ENCODE measurements around the gene LSAMP.
A peak's percentile ranks its signal among the peaks of the same experiment; 100 is the strongest.
"Not testable (repeated sequence)": the region's sequence is repeated elsewhere in the genome, so short reads cannot be mapped to it uniquely, and the experiment has no call there.

LSAMP gene

DNA sequence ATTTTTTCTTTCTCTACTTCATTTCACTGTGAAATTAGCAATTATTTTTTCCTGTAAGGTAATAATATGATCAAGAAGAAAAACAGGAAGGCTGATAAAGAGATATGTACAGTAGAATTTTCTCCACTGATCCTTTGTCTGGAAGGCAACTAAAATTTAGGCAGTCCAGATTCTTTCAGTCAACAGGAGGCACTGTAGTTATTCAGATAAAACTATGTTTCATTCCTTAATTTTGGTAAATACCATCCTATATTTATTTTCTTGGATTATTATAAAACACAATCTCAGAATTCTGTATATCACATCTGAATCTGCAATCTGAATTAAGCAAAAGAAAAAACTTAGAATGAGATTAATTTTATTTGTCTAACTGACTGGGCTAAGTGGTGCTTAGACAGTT, 343.2 kb downstream of the LSAMP start:
- no peak for DNase-seq (ENCODE audit: low read depth)

DNA sequence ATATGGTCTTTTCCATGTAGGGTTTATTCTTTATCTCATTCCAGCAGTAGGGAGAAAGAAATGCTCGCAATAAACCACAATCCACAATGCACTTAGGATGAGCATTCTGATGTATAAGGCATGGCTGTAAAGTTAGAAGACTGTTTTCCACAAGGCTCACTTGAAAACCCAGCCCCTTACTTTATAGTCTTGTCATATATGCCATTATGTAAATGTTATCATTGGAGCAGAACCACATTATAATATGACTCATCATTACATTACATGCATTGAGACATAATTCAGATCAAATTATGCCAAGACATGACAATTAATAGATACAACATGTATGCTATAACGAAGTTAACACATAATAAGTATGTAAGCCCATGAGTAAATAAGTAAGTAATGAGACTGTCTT, 348.1 kb downstream of the LSAMP start:
- no peak for DNase-seq (ENCODE audit: low read depth)

DNA sequence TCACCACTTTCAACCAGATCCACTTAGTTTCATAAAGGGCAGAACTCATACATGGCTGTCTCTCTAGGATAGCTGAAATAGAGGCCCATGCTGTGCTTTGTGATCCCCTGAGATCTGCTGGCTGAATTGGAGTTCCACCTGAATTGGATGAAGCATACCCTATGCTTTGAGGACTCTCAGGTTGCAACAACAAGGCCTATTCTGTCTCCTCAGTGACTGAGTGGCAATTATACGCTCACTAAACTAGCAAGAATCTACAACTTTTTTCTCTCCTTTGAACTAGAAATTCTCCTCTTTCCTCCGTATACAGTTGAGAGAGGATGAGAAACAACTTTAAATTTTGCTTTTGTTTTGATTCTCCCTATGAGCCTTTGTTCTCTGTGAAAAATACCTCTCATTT, 348.7 kb downstream of the LSAMP start:
- DNase-seq (ENCODE audit: low read depth) = no peak

DNA sequence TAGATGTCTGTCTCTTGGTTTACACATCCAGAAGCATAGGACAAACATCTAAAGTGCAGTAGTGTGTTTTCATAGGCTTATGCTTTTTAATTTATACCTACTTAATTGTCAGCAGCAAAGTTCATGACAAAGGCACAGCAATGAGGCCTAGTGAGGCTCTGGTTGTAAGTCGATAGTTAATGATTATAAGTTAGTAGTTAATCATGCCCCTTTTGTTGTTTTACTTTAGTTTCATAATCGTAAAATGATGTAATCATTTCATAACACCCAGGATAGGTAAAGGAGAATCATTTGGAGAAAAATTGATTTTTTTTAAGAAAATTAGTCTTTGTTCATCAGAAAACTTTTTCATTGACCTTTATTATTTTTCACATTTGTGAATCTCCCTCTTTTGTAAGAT, 351.9 kb downstream of the LSAMP start:
- no peak for DNase-seq (ENCODE audit: low read depth)

DNA sequence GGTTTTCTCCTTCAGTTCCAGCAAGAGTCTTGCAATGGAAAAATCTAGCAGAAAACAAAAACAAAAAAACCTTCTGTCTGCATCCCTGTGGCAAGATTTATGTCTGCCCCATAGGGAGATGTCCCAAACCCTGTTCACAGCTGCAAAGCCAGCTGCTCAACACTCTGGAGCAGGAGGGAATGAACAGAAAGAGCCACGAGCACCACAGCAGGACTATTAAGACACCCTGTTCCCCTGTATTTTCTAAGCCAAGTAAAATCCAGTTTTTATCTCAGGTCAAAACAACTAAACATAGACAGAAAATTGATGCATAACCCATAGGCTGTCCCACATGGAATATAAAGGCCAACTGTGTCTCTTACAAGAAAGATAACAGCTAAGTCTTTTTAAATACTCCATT, 357.9 kb downstream of the LSAMP start:
- DNase-seq (ENCODE audit: low read depth) = no peak

DNA sequence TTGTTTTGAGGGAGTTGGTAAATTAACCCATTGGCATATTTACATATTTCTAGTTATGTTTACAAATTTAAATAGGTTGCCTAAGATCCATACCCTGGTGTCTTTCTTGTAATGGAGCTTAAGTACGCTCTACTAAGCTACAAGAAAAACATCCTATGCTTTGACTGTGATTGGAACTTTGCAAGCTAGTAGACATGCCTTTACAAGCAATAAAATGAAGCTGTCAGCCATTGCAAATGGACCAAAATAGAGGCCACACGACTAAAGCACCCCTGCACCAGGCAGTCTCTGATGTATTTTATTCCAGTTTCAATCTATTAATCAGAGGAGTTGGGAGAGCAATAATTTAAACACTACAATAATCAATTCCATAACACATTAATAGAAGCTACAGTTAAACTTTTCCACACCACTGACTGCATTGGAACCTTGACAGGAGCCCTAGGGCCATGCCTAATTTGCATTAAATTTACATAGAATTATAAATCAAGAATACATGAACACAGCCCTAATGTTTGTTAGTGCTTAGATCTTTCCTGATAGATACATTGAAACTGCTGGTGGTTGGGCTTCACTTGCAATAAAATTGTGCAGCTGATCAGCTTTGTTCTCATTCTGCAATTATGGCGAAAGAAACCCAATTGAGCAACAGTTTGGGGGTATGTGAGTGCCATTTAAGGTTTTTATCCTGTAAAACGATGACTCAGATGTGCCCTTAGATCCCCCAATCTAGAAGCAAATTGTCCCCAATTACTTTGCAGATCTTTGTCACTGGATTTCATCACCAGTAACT, 360.1 kb downstream of the LSAMP start:
- no peak for DNase-seq (ENCODE audit: low read depth)

DNA sequence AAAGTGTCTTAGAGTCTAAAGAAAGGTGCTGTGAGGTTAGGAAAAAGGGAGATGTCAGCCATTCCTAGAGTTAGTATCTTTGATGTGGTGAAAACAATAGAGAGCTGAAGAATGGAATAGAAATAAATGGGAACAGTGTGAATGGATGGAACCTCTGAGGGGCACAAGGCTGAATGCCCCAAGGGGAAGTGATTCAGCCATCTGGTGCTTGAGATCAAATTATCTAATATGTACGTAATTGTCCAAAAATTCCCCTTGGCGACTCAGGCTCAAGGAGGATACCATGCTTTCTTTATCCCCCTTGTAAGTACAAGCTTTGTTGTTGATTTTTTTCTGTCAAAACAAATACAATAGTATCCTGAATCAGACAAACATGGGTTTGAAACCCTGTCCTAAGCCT, 361.6 kb downstream of the LSAMP start:
- no peak for DNase-seq (ENCODE audit: low read depth)

DNA sequence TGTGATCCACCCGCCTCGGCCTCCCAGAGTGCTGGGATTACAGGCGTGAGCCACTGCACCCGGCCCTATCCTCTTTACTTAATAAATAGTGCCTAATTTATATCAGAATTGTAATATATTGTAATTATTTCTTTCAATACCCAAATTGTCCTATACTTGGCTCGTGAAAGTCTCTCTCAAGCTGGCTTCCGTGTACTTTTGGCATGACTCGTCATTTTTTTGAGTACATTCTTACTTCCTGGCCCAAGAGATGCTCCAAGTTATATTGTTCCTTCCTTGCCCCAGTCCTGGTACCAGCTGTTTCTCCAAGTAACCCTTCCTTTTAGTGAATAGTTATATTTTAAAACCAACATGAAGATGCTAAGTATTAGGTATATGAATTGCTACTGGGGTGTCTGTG, 366.7 kb downstream of the LSAMP start:
- DNase-seq (ENCODE audit: low read depth) = no peak

DNA sequence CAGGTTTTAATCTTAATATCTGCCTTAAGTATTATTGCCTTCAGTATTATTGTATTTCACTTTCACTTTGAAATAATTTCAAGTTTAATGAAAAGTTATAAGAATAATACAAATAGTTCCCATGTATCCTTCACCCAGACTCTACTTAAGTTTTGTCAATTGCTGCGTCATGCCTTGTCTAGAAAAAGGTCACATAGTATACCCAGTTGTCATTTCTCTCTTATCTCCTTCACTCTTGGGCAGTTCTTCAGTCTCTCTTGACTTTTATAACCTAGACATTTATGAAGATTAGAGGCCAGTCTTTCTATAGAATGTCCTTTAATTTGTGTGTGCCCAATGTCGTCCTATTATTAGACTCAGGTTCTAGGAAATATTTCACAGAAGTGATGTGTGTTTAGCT, 367.7 kb downstream of the LSAMP start:
- no peak for DNase-seq (ENCODE audit: low read depth)

DNA sequence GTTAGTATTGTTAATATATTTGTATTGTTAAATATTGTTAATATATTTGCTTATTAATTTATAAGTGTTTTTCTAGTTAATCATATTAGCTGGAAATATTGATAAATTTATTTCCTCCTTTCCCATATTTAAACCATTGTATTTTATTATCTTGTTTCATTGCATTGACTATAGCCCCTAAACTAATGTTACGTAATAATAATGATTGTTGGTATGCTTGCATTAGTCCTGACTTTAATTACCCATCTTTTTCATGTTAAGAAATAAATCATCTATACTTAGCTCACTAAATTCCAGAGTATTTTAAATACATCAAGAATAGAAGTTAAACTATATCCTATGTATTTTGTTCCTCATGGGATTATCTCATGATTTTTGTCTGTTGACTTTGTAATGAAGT, 368.2 kb downstream of the LSAMP start:
- no peak for DNase-seq (ENCODE audit: low read depth)

DNA sequence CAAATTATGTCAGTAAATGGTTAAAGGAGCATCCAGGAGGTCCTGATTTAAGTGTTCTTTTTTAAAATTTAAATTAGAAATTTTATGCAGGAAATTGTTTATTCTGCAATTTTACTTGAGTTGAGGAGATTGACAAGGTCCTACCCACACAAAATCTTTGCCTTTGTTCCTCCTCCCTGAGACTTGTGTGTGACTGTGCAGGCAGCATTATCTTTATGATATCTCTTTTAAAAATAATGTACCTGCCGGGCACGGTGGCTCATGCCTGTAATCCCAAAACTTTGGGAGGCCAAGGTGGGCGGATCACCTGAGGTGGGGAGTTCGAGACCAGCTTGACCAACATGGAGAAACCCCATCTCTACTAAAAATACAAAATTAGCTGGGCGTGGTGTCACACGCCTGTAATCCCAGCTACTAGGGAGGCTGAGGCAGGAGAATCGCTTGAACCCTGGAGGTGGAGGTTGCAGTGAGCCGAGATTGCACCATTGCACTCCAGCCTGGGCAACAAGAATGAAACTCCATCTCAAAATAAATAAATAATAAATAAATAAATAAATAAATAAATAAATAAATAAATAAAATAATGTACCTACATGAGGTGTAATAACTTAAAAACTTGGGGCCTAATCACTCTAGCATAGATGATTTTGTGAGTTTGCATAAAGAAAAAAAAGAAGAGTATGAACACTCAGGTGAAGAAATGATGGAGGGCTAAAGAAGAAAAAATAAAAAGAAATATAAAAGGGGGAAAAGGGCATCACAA, 374.6 kb downstream of the LSAMP start:
- DNase-seq (ENCODE audit: low read depth) = not testable (repeated sequence)

DNA sequence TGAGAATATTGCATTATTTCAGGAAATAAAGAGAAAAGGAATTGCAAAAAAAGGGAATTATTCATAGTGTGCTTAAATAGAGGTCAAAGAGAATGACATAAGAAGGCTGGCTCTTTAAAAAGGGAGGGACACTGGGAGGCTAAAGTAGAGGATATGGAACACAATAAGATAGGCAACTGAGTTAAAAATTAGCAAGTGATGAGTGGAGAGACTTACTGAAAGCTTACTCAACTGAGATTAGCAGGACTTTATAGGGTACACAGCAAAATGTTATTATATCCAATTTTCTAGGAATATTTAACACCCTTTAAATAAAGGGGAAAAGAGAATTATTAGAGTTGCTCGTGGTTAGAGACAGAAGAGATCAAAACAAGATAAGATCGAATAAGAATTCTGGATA, 375.2 kb downstream of the LSAMP start:
- DNase-seq (ENCODE audit: low read depth) = no peak

DNA sequence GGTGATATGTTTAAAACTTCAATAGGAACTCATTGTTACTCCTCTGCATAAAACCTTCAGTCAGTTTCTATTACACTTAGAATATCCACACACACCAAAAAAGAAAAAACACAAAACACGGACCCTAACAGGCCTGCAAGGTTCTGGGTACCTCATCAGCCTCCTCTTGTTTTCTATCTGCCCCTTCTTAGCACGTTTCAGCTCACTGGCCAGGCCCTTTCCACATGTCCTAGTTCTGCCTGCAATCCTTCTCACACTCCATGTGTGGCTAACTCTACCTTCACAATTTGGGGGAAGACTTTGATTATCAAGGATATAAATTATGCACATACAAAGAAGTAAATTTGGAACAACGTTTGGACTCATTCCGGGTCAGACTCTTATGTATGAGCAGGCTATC, 376.3 kb downstream of the LSAMP start:
- no peak for DNase-seq (ENCODE audit: low read depth)

DNA sequence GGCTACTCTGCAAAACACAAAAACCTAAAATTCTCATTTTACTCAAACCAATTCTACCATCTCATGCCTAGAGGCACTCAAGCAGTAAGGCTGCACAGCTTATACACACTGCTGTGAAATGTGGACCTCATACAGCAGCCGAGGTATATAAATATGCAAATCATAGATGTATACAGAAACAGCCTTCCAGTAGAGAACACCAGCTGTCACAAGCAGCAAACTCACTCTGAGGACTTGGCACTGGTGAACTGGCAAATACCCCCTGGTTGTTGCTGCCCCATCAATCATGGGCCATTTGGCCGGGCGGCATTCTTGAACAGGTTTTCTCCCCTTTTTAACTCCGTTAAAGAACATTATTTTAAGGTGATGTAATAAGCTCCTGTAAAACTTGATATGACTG, 378.0 kb downstream of the LSAMP start:
- no peak for DNase-seq (ENCODE audit: low read depth)

DNA sequence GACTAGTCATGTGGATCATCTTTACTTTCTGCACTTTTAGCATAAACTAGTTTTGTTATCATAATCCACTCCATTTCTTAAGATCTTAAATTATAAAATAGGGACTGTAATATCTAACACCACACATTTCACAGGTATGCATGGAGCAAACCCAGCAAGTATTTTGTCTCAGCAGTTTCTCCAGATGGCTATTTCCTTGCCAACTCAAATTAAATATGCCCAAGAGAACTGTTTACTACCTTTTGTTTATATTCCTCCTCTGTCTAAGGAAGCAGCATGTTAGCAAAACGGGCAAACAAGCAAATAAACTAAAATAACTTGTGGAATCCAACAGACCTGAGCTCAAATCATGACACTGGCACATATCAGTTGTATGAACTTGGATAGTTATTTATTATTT, 379.8 kb downstream of the LSAMP start:
- no peak for DNase-seq (ENCODE audit: low read depth)

DNA sequence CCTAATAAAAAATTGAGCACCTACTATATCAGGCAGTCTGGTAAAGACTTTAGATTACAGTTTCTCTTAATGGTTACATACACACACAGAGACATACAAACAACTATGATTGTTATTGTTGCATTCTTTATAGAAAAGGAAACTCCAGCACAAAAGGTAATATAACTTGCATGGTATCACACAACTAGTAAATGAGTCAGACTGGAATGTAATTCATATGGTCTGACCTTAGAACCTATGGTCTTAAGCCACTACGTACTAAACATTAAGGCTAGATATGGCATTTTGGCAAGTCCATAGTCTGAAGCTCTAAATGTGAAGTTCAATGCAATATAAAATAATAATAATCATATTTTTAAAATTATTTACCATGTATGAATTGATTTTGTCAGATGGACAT, 380.6 kb downstream of the LSAMP start:
- DNase-seq (ENCODE audit: low read depth) = no peak

DNA sequence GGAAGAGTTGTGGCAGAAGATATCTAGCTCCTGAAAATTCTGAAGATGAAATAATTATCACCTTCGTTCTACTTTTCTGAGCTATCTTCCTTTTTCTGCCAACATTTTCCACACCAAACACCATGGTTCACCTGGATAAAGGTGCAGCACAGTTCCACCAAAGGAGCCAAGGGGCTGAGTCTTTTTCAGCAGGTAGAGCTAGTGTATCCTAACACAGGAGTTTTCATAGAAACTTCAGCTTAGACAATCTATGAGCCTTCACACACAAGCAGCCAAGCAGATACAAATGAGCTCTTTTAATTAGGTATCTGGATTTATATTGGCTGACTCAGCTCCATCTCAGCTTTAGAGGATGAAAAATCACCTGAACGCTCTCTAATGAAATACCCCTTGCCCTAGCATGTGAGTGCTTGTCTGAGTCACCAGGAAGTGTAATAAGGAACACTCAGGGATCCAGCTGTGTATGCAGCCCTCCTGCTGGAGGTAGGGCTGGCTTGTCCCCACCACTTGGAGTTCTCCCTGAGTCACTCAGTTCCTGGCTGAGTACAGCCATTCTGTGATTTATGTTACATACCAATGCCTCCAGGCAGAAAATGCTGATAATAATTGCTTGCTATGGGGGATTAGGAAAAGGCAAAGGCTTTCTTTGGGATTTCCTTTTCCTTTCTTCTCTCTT, 385.7 kb downstream of the LSAMP start:
- DNase-seq (ENCODE audit: low read depth) = peak; percentile 53

DNA sequence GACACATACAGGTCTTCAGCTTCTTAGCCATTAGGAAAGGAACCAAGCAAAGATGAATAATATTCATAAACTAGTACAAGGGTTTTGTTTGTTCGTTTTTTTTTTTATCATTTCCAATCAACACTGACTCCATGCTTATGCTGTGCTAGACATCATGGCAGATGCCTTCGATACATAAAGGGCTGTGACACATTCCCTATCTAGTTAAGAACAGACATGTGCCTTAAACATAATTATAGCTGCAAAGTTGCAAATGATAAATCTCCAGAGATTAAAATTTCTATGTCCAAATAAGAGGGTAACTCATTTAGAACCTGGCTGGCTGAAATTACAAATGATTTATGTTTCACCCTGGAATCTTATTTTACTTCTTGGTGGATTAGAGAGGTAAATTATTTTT, 386.4 kb downstream of the LSAMP start:
- no peak for DNase-seq (ENCODE audit: low read depth)

DNA sequence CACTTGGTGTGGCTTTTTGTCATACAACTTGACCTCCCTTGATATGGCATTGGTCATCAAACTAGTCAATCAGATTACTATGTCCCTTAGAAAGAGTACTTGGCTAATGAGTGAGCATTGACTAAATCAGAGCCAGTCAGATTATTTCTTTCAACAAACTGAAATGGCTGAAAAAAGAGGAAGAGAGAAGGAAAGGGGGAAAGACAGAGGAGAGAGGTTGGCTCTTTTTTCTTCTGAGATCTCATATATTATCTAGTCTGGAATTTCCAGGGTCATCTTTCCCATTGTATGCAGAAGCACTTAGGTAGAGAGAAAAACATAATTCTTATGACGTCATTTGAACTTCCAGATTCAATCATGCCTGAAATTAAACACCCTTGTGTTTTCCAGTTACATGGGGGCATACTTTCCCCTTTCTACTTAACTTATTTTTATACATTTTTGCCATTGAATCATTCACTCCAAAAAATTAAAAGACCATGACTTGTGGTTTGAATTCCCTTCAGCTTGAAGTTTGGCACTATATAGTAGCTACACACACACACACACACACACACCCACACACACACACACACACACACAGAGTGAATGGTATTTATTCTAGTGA, 387.8 kb downstream of the LSAMP start:
- DNase-seq (ENCODE audit: low read depth) = no peak

DNA sequence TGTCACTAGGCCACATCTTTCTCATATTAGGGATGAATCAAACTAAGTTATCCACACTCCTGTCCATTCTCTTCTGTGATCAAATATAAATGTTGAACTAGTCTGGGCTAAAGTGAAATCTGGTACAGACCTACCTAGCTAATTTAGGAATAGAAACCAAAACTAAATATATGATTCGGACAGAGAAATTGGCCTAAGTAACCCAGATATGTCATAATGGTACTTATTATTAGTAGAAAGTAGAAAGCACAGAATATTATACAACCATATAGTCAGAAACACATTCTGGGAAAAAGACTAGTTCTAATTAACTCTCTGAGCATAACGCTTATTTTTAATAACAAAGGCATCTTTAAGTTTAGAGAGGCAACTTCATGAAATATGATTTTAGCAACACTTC, 389.0 kb downstream of the LSAMP start:
- no peak for DNase-seq (ENCODE audit: low read depth)

DNA sequence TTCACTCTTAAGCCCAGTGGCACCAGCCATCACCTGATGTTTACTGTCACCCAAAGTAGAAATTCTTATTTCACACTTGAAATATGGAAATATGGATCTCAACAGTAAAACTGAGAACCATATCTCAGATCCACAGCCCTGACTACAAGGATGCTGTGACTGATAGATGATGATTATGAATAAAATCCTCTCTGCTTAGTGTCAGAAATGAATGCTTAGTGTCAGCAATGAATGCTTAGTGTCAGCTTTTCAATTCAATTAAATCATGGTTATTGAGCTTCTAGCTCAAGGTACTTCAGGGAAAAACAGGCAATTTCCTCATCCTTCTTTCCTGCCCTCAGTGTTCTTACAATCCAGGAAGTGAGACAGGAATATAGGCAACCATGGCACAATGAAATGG, 392.3 kb downstream of the LSAMP start:
- DNase-seq (ENCODE audit: low read depth) = no peak

DNA sequence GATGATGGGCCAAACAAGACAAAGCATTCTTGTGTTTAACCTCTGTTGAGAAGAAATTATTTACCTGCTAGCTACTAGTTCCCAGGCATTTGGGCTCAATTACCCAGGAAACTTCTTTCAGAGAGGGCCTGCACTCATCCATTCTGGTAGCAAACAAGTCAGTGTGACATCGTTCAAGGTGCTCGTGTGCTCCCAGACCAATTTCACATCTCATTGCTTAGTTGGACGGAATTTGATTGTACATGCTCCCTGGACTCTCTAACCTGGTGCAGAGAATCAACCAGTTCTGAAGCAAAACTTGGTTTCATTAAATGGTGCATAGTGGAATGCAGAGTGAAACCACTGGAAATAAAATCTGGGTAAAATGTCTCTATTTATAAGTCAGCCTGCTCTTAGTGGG, 392.7 kb downstream of the LSAMP start:
- DNase-seq (ENCODE audit: low read depth) = no peak

DNA sequence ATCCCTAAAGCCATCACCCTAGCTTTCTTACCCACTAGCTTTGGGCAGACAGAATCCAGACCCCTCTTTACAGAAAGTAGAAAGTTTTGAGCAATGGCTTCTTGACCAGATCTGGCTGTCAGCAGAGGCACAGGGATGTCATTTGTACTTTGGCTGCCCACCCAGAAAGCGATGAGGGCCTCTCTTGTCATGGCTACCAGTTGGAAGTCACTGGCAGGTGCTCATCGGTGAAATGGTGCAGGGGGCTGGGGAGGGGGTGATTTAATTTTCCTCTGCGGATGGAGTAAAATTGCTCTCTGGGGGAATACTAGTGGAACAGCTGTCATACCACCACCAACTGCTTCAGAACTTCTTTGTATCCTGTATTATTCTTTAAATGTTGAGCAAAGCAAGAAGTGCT, 393.7 kb downstream of the LSAMP start:
- DNase-seq (ENCODE audit: low read depth) = no peak
